ENCODE results near the gene ADAMTSL3. TPM values are rescaled to one million over a fixed set of nuclear protein-coding genes. Genes with fewer than 3 reads are reported as not detected.

Gene ADAMTSL3
- total RNA-seq, 1 donor: under 0.01 TPM

DNA sequence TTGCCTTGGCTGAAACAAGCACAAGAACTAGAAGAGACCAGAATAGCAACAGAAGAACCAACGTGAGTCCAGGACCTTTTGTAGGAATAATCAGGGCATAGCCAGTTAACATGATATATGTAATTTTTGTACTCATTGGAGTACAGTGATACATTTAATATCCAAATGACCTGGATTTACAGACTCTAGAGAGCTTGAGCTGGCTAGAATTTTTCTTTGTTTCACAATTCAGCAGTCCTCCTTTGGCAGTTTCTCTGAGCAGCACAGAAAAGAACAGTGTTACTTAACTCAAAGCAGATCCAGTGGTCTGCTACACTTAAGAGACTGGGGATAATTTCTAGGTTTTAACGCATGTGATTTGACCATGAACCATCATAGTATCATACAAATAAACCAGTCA lies 245.7 kb downstream of the ADAMTSL3 start:
- no peak overlapping the region for H3K4me3 ChIP-seq (ENCODE audit: low read depth, low read length)
- TF ChIP-seq, protein P1, sequence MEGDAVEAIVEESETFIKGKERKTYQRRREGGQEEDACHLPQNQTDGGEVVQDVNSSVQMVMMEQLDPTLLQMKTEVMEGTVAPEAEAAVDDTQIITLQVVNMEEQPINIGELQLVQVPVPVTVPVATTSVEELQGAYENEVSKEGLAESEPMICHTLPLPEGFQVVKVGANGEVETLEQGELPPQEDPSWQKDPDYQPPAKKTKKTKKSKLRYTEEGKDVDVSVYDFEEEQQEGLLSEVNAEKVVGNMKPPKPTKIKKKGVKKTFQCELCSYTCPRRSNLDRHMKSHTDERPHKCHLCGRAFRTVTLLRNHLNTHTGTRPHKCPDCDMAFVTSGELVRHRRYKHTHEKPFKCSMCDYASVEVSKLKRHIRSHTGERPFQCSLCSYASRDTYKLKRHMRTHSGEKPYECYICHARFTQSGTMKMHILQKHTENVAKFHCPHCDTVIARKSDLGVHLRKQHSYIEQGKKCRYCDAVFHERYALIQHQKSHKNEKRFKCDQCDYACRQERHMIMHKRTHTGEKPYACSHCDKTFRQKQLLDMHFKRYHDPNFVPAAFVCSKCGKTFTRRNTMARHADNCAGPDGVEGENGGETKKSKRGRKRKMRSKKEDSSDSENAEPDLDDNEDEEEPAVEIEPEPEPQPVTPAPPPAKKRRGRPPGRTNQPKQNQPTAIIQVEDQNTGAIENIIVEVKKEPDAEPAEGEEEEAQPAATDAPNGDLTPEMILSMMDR (IDR thresholded peaks at IDR 0.05; ENCODE audit: insufficient read depth, low read depth, low read length): no peak
- DNase-seq (ENCODE audit: low read depth): no peak

DNA sequence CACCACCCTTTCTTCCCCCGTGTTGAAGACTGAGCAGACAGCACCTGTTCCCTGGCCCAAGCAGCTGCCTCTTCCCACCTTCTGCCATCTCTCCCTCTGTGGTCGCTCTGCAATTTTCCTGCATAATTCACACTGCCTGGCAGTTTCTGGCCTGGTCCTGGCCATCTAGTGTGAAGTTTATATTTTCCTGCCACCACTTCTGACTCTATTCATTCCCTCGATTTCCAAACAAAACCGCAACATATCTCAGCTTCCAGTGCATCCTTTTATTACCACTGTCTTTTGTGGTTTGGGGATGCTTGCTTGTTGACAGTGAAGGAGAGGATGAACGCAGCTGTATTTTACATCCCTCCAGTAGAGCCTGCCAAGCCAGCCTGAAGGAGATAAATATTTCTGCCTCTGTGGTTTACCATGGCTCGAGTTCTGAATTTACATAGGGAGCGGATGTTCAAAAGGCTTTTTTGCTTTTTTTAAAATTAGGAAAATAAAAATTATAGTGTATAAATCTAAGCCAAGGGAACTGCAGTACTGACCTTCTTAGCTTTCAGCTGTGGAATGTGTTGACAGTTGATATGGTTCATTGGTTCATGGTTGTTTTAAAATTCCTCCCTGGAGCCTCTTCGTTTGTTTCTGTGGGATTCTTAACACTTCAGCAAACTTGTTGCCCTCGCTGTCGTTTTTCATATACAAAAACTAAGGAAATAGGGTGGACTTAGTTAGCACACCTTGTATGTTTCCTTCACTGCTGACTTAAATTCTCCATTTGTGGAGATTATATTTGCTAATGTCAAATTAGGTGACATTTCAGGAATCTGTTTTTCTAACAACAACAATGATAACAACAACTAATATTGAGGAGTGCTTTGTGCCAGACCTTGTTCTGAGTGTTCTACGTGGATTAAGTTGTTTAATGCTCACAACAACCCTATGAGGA lies 250.5 kb downstream of the ADAMTSL3 start:
- peak; percentile 97 for DNase-seq (ENCODE audit: low read depth)
- H3K4me3 ChIP-seq (ENCODE audit: low read depth, low read length): no peak overlapping the region
- TF ChIP-seq, protein P1 (IDR thresholded peaks at IDR 0.05; ENCODE audit: insufficient read depth, low read depth, low read length): no peak

DNA sequence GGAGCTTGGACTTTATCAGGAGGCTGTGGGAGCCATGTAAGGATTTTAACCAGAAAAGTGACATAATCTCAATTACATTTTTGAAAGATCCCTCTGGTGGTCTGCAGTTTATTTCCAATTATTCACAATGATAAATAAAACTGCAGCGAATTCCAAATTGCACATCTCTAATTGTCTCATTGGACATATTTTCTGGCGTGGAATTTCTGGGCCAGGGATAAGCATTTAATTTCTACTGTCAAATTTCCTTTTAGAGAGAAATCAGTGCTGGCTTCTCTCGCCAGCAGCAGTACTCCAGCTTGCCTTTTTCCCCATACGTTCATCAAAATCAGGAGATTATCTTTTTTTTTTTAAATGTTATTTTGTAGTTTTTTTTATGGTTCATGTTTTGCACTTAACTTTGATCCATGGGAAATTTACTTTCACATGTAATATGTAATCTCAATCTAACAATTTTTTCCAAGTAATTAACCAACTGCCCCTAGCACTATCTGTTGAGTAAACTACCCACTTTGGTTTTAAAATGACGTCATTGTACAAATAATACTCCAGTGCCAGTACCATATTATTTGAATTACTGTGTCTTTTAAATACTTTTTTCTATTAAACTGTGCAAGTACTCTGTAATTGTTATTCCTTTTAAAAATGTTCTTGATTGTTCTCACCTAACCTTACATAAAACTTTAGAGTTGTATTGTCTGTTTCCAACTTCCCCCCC lies 251.8 kb downstream of the ADAMTSL3 start:
- no peak for DNase-seq (ENCODE audit: low read depth)
- TF ChIP-seq, protein P1 (IDR thresholded peaks at IDR 0.05; ENCODE audit: insufficient read depth, low read depth, low read length): no peak
- no peak overlapping the region for H3K4me3 ChIP-seq (ENCODE audit: low read depth, low read length)

DNA sequence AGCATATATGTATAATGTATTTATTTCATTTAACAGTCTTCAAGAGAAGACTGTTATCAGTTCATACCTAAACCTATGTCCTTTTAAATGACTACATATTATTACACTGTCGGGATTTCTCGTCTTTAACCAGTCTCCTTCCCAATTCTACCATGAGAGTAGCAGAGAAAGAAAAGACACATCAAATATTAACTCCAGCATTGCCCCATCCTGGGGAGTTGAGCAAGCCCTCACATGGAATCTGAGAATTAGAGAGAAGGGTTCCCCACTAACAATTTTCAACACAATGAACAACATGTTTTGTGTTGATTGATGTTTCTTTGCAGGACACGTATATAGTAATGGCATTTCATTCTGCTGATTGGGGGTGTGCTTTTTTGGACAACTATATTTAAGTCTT lies 257.4 kb downstream of the ADAMTSL3 start:
- TF ChIP-seq, protein P1 (IDR thresholded peaks at IDR 0.05; ENCODE audit: insufficient read depth, low read depth, low read length): no peak
- no peak for DNase-seq (ENCODE audit: low read depth)
- no peak overlapping the region for H3K4me3 ChIP-seq (ENCODE audit: low read depth, low read length)

DNA sequence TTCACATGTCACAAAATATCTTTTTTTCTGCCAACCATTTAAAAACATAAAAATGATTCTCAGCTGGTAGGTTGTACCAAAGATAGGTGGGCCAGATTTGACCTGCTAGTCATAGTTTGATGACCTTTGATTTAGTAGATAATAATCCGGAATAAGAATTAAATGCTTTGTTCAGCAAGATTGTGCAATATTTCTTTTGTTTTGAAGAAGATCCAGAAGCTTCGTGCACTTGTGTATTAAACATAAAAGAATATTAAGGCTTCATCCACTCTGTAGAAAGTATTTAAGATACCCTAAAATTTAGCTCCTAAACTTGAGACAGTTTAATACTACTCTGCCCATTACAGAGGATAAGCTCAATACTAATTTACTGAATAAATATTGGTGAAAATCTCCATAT lies 258.4 kb downstream of the ADAMTSL3 start:
- TF ChIP-seq, protein P1 (IDR thresholded peaks at IDR 0.05; ENCODE audit: insufficient read depth, low read depth, low read length): no peak
- no peak for DNase-seq (ENCODE audit: low read depth)
- H3K4me3 ChIP-seq (ENCODE audit: low read depth, low read length): no peak overlapping the region

DNA sequence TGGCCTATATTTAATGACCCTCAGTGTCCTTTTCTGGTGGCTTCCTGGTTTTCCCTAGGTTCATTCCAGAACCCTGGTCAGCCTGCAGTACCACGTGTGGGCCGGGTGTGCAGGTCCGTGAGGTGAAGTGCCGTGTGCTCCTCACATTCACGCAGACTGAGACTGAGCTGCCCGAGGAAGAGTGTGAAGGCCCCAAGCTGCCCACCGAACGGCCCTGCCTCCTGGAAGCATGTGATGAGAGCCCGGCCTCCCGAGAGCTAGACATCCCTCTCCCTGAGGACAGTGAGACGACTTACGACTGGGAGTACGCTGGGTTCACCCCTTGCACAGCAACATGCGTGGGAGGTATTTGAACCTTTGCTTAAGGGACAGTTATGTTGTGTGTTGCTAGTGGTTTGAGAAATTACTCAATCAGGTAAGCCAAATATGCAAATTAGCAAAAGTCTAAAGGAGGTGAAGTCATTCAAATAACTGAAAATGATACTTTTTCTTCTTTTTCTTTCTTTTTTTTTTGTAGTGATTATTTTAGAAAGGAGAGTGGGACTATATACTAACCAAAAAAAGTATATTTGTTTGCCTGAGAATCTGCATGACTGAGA lies 259.2 kb downstream of the ADAMTSL3 start:
- no peak overlapping the region for H3K4me3 ChIP-seq (ENCODE audit: low read depth, low read length)
- TF ChIP-seq, protein P1 (IDR thresholded peaks at IDR 0.05; ENCODE audit: insufficient read depth, low read depth, low read length): no peak
- no peak for DNase-seq (ENCODE audit: low read depth)

All from fibroblast of villous mesenchyme (primary cell).